Ectodermal cell (in vitro differentiated cells): ENCODE data around the gene CINP.
"Not testable (repeated sequence)": the region's sequence is repeated elsewhere in the genome, so short reads cannot be mapped to it uniquely, and the experiment has no call there.

Experiments
- H3K27ac ChIP-seq: 2 replicates; pipeline ENCODE4 v1.7.0; 2013; ENCODE audit warnings: mild to moderate bottlenecking, low read depth, low read length; ENCODE audit not compliant: insufficient read depth, poor library complexity, severe bottlenecking
- H3K27me3 ChIP-seq: 2 replicates; pipeline ENCODE4 v1.7.0; 2013; ENCODE audit warnings: mild to moderate bottlenecking, low read length; ENCODE audit not compliant: insufficient read depth, control insufficient read depth, poor library complexity, severe bottlenecking
- H3K36me3 ChIP-seq: one replicate; pipeline ENCODE4 v1.7.0; 2013; ENCODE audit warnings: low read length; ENCODE audit not compliant: control insufficient read depth, insufficient read depth
- H3K4me1 ChIP-seq: one replicate; pipeline ENCODE4 v1.7.0; 2013; ENCODE audit warnings: low read length; ENCODE audit not compliant: control insufficient read depth, insufficient read depth
- H3K4me3 ChIP-seq: 2 replicates; pipeline ENCODE4 v1.7.0; 2013; ENCODE audit warnings: low read depth, low read length, control low read depth; ENCODE audit not compliant: insufficient read depth
- H3K9me3 ChIP-seq: 2 replicates; pipeline ENCODE4 v1.7.0; 2013; ENCODE audit warnings: mild to moderate bottlenecking, low read length, moderate library complexity; ENCODE audit not compliant: control insufficient read depth
- WGBS, 2 experiments: methylation state at CpG; one replicate each; pipeline ENCODE4 v1.1.7; 2013; ENCODE audit warnings: missing lambda C conversion rate in 2 of 2; 5-methylcytosine and 5-hydroxymethylcytosine counted together

The CINP gene

DNA sequence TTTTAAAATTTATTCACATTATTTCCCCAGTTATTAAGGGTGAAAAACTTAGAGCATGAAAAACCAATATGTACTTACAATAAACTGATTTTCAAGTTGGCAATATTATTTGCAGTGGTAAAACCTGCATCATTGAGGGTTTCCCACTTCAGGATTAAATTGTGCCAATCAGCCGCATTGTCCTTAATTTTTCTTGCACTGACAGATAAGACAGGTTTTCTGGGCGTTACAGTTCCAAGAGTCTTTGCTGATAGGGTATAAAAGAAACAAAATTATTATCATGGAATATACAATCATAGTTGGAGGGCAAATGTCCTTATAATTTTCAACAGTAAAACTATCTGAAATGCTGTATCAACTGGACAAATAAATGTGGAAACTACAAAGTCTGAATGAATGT, 3.3 kb downstream of the CINP start:
- WGBS, 2 experiments = 92 to 96% methylated on average over 1 to 2 of the region's 2 CpGs
- Histone ChIP-seq H3K27me3 (no peaks in the 10 kb centered on the region), H3K4me1 (peaks cover 13% of the 10 kb centered on the region)

DNA sequence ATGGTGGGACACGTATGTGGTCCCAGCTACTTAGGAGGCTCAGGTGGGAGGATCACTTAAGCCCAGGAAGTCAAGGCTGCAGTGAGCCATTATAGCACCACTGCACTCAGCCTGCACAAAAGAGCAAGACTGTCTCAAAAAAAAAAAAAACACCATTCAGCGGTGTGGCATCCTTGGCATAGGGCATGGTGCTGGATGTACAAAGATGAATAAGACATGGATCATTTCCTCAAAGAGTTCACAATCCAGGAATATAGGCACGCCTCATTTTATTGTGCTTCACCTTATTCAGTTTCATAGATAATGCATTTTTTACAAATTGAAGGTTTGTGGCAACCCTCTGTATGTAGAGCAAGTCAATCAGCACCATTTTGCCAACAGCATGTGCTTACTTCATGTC, 6.4 kb downstream of the CINP start:
- peaks cover 11% of the 10 kb centered on the region for H3K36me3 ChIP-seq
- H3K27me3 ChIP-seq = no peaks in the 10 kb centered on the region
- H3K27ac ChIP-seq = no peak overlapping the region
- H3K4me3 ChIP-seq = no peak overlapping the region
- H3K4me1 ChIP-seq = no peaks in the 10 kb centered on the region
- no peaks in the 10 kb centered on the region for H3K9me3 ChIP-seq
- 91 to 93% methylated on average over 3 of the region's 3 CpGs for WGBS, 2 experiments

More for the DNA sequence above, 3.3 kb downstream of the CINP start:
- H3K4me3 ChIP-seq = no peak overlapping the region
- no peaks in the 10 kb centered on the region for H3K36me3 ChIP-seq
- H3K9me3 ChIP-seq = no peaks in the 10 kb centered on the region
- no peak overlapping the region for H3K27ac ChIP-seq

GRCh38 chr14:102353126-102353619, 9.5 kb downstream of the CINP start:
- H3K9me3 ChIP-seq = no peaks in the 10 kb centered on the region
- no peak overlapping the region for H3K27ac ChIP-seq
- WGBS, 2 experiments = 91 to 93% methylated on average over 8 of the region's 8 CpGs
- H3K36me3 ChIP-seq = peaks cover 20% of the 10 kb centered on the region
- no peaks in the 10 kb centered on the region for H3K4me1 ChIP-seq
- H3K4me3 ChIP-seq = no peak overlapping the region
- H3K27me3 ChIP-seq = no peaks in the 10 kb centered on the region

DNA sequence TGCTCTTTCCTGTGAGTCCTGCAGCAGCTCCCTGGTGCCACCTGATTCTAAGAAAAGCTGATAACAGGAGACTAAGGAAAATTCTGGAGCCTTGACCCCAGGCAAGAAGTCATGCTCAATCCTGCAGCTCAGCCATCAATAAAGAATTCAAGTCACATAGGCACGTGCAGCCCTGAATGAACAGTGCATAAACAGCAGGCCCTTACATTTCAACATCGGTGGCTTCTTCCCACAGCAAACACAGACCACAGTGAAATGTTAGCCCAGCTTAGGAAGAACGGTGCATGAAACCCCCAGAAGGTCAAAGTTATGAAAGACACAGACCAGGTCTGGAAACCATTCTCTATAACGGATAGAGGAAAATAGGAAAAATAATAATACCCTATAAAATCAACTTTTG, 10.5 kb downstream of the CINP start:
- H3K4me3 ChIP-seq = no peak overlapping the region
- no peaks in the 10 kb centered on the region for H3K27me3 ChIP-seq
- no peaks in the 10 kb centered on the region for H3K4me1 ChIP-seq
- H3K9me3 ChIP-seq = no peaks in the 10 kb centered on the region
- H3K27ac ChIP-seq = no peak overlapping the region
- H3K36me3 ChIP-seq = peaks cover 24% of the 10 kb centered on the region
- 94 to 95% methylated on average over 3 to 4 of the region's 4 CpGs for WGBS, 2 experiments

DNA sequence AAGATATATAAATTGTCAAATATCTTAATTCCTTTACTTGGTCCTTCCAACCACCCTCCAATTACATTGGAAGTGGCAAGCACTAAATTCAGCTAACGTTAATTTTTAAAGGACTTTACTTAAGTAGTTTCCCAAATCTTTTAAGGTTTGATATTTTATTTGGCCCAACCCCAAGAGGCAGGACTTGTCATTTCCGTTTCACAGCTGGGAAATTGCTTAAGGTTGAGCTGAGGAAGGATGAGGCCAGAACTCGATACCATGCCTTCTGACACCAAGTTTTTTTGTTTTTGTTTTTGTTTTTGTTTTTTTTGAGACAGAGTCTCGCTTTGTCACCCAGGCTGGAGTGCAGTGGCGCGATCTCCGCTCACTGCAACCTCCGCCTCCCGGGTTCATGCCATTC, 11.1 kb downstream of the CINP start:
- WGBS, 2 experiments = 96 to 98% methylated on average over 9 of the region's 9 CpGs
- not testable (repeated sequence) for H3K27me3 ChIP-seq, H3K4me3 ChIP-seq, H3K9me3 ChIP-seq, H3K27ac ChIP-seq, H3K4me1 ChIP-seq
- H3K36me3 ChIP-seq = peaks cover 24% of the 10 kb centered on the region

GRCh38 chr14:102351023-102351422, 11.7 kb downstream of the CINP start:
- Histone ChIP-seq H3K27ac (no peak overlapping the region), H3K36me3 (peaks cover 24% of the 10 kb centered on the region), H3K4me1 (no peaks in the 10 kb centered on the region), H3K4me3 (no peak overlapping the region), H3K27me3 (no peaks in the 10 kb centered on the region), H3K9me3 (no peaks in the 10 kb centered on the region)
- WGBS, 2 experiments = 96% methylated on average over 10 of the region's 10 CpGs

- Histone ChIP-seq H3K27me3 (no peaks in the 10 kb centered on the region), H3K9me3 (no peaks in the 10 kb centered on the region), H3K4me3 (no peak overlapping the region), H3K36me3 (peaks cover 25% of the 10 kb centered on the region), H3K27ac (no peak overlapping the region), H3K4me1 (no peaks in the 10 kb centered on the region)
- WGBS, 2 experiments = 93 to 94% methylated on average over 16 of the region's 16 CpGs
Measured at GRCh38 chr14:102348376-102348775, 14.3 kb downstream of the CINP start.

- no peaks in the 10 kb centered on the region for H3K4me1 ChIP-seq
- H3K4me3 ChIP-seq = no peak overlapping the region
- no peaks in the 10 kb centered on the region for H3K9me3 ChIP-seq
- no peak overlapping the region for H3K27ac ChIP-seq
- WGBS, 2 experiments = 93 to 94% methylated on average over 4 of the region's 4 CpGs
- H3K27me3 ChIP-seq = no peaks in the 10 kb centered on the region
- peaks cover 25% of the 10 kb centered on the region for H3K36me3 ChIP-seq
Measured at GRCh38 chr14:102346645-102347044, 16.0 kb downstream of the CINP start.

GRCh38 chr14:102345232-102345631, 17.5 kb downstream of the CINP start:
- H3K4me3 ChIP-seq = no peak overlapping the region
- H3K4me1 ChIP-seq = no peaks in the 10 kb centered on the region
- WGBS, 2 experiments = 87 to 94% methylated on average over 3 of the region's 3 CpGs
- H3K27ac ChIP-seq = no peak overlapping the region
- no peaks in the 10 kb centered on the region for H3K9me3 ChIP-seq
- H3K36me3 ChIP-seq = peaks cover 29% of the 10 kb centered on the region
- H3K27me3 ChIP-seq = no peaks in the 10 kb centered on the region

- 93 to 95% methylated on average over 5 of the region's 5 CpGs for WGBS, 2 experiments
- Histone ChIP-seq H3K27me3 (no peaks in the 10 kb centered on the region), H3K36me3 (peaks cover 29% of the 10 kb centered on the region), H3K4me3 (no peak overlapping the region), H3K4me1 (no peaks in the 10 kb centered on the region), H3K9me3 (no peaks in the 10 kb centered on the region), H3K27ac (no peak overlapping the region)
Measured at GRCh38 chr14:102344485-102344884, 18.2 kb downstream of the CINP start.

DNA sequence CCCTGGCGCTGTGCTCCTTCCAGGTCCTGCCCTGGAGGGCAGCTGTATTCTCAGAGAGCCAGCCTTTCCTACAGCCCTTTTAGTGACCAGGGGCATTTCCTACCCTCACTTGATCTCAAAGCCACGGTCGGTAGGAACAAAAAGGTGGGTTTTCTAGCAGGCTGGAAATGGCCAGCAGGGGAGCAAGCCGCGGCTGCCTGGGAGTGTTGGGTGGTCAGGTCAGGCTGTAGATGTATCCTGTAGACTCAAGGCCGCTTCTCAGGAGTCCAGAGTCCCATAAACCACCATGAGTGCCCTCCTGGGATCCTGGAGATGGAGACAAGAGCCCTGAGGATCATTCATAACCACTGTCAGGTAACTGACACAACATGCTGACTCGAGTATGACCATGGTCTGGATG, 18.6 kb downstream of the CINP start:
- no peak overlapping the region for H3K27ac ChIP-seq
- WGBS, 2 experiments = 94% methylated on average over 7 of the region's 7 CpGs
- H3K4me3 ChIP-seq = no peak overlapping the region
- H3K27me3 ChIP-seq = no peaks in the 10 kb centered on the region
- H3K36me3 ChIP-seq = peaks cover 28% of the 10 kb centered on the region
- H3K9me3 ChIP-seq = no peaks in the 10 kb centered on the region
- no peaks in the 10 kb centered on the region for H3K4me1 ChIP-seq
